Measurements from ENCODE around the gene UBA52.

Gene UBA52

GRCh38 chr19:18595475-18595874, 23.8 kb downstream of the UBA52 start:
- peaks cover 33% of the 10 kb centered on the region for H3K27me3 ChIP-seq (replicated peaks; ENCODE audit: insufficient read depth, low read length)
- H3K4me3 ChIP-seq (ENCODE audit: low read length) = no peak overlapping the region
- H4K20me1 ChIP-seq (ENCODE audit: insufficient read depth, low read length) = no peaks in the 10 kb centered on the region
- H3K36me3 ChIP-seq (replicated peaks; ENCODE audit: insufficient read depth, low read length) = 0 out of 2 replicates have a peak, but pooled peaks cover 5% of the 10 kb centered on the region
- no peak for TF ChIP-seq EZH2phosphoT487 (IDR thresholded peaks at IDR 0.05; ENCODE audit: low read length)
- TF ChIP-seq CTCF (IDR thresholded peaks at IDR 0.05; ENCODE audit: low read length) = no peak
- TF ChIP-seq EZH2 (optimal IDR thresholded peaks at IDR 0.05; ENCODE audit: low read depth, low read length) = no peak
- no peak overlapping the region for H2AFZ ChIP-seq (ENCODE audit: low read length)
- H3K27ac ChIP-seq (ENCODE audit: low read length) = no peak overlapping the region
- no peaks in the 10 kb centered on the region; the same call in 1 of the 2 replicates for H3K4me1 ChIP-seq (ENCODE audit: low read length)
- no peaks in the 10 kb centered on the region for H3K9me3 ChIP-seq (replicated peaks; ENCODE audit: insufficient read depth, low read length)
- peaks cover 6% of the 10 kb centered on the region for H3K79me2 ChIP-seq (ENCODE audit: low read length)
- no peak overlapping the region for H3K4me2 ChIP-seq (ENCODE audit: low read depth, low read length)
- H3K9ac ChIP-seq (ENCODE audit: low read length) = no peak overlapping the region
- no peak for DNase-seq
- H3F3A ChIP-seq (ENCODE audit: insufficient read depth, low read length) = peaks cover 3% of the 10 kb centered on the region; the same call in 1 of the 2 replicates
- H3K9me2 ChIP-seq (replicated peaks; ENCODE audit: insufficient read depth, low read length) = no peaks in the 10 kb centered on the region

GRCh38 chr19:18596752-18597157, 25.1 kb downstream of the UBA52 start:
- H3K79me2 ChIP-seq (ENCODE audit: low read length) = no peaks in the 10 kb centered on the region; the same call in 1 of the 2 replicates
- no peak overlapping the region for H2AFZ ChIP-seq (ENCODE audit: low read length)
- H3K36me3 ChIP-seq (replicated peaks; ENCODE audit: insufficient read depth, low read length) = no peaks in the 10 kb centered on the region
- H3K4me3 ChIP-seq (ENCODE audit: low read length) = no peak overlapping the region
- no peak overlapping the region for H3K4me2 ChIP-seq (ENCODE audit: low read depth, low read length)
- peaks cover 3% of the 10 kb centered on the region; the same call in 1 of the 2 replicates for H3F3A ChIP-seq (ENCODE audit: insufficient read depth, low read length)
- no peak overlapping the region for H3K9ac ChIP-seq (ENCODE audit: low read length)
- DNase-seq = no peak
- H3K9me2 ChIP-seq (replicated peaks; ENCODE audit: insufficient read depth, low read length) = no peaks in the 10 kb centered on the region
- H4K20me1 ChIP-seq (ENCODE audit: insufficient read depth, low read length) = no peaks in the 10 kb centered on the region
- no peak overlapping the region for H3K27ac ChIP-seq (ENCODE audit: low read length)
- peaks cover 44% of the 10 kb centered on the region for H3K27me3 ChIP-seq (replicated peaks; ENCODE audit: insufficient read depth, low read length)
- TF ChIP-seq EZH2phosphoT487 (IDR thresholded peaks at IDR 0.05; ENCODE audit: low read length) (no peak), EZH2 (optimal IDR thresholded peaks at IDR 0.05; ENCODE audit: low read depth, low read length) (no peak), CTCF (IDR thresholded peaks at IDR 0.05; ENCODE audit: low read length) (no peak)
- no peaks in the 10 kb centered on the region; the same call in 1 of the 2 replicates for H3K4me1 ChIP-seq (ENCODE audit: low read length)
- H3K9me3 ChIP-seq (replicated peaks; ENCODE audit: insufficient read depth, low read length) = no peaks in the 10 kb centered on the region

- Histone ChIP-seq H3K36me3 (replicated peaks; ENCODE audit: insufficient read depth, low read length) (no peaks in the 10 kb centered on the region), H3K4me3 (ENCODE audit: low read length) (no peak overlapping the region), H3K27me3 (replicated peaks; ENCODE audit: insufficient read depth, low read length) (peaks cover 56% of the 10 kb centered on the region), H4K20me1 (ENCODE audit: insufficient read depth, low read length) (no peaks in the 10 kb centered on the region), H3K4me1 (ENCODE audit: low read length) (no peaks in the 10 kb centered on the region; the same call in 1 of the 2 replicates), H3K9me3 (replicated peaks; ENCODE audit: insufficient read depth, low read length) (no peaks in the 10 kb centered on the region), H3K9me2 (replicated peaks; ENCODE audit: insufficient read depth, low read length) (no peaks in the 10 kb centered on the region), H3K27ac (ENCODE audit: low read length) (no peak overlapping the region), H3K4me2 (ENCODE audit: low read depth, low read length) (no peak overlapping the region), H3K79me2 (ENCODE audit: low read length) (no peaks in the 10 kb centered on the region), H3K9ac (ENCODE audit: low read length) (no peak overlapping the region), H3F3A (ENCODE audit: insufficient read depth, low read length) (peaks cover 3% of the 10 kb centered on the region; the same call in 1 of the 2 replicates), H2AFZ (ENCODE audit: low read length) (no peak overlapping the region)
- no peak for DNase-seq
- TF ChIP-seq EZH2 (optimal IDR thresholded peaks at IDR 0.05; ENCODE audit: low read depth, low read length) = no peak
- TF ChIP-seq EZH2phosphoT487 (IDR thresholded peaks at IDR 0.05; ENCODE audit: low read length) = no peak
- TF ChIP-seq CTCF (IDR thresholded peaks at IDR 0.05; ENCODE audit: low read length) = no peak
These were observed 26.4 kb downstream of the UBA52 start for GRCh38 chr19:18597809-18598660.

Measured in MM.1S (cell line).